ENCODE data around the gene A4GNT.
A peak's percentile ranks its signal among the peaks of the same experiment; 100 is the strongest.
"Not testable (repeated sequence)": the region's sequence is repeated elsewhere in the genome, so short reads cannot be mapped to it uniquely, and the experiment has no call there.

The A4GNT gene

GRCh38 chr3:138118612-138119422 lies 13.4 kb downstream of the A4GNT start:
- DNase-seq, result peak; percentile 50

GRCh38 chr3:138114988-138115971 lies 16.9 kb downstream of the A4GNT start, which contains the start of gene DZIP1L:
Gene DZIP1L, minus strand, starts transcription at chr3:138115608. Its CDS starts 11,637 bp downstream, at chr3:138103971.
- DNase-seq, result peak; percentile 28

GRCh38 chr3:138114431-138114918 lies 17.7 kb downstream of the A4GNT start:
- DNase-seq, result no peak

- DNase-seq, result no peak
Measured at GRCh38 chr3:138113326-138113725, 18.9 kb downstream of the A4GNT start.

GRCh38 chr3:138112362-138112761 lies 19.8 kb downstream of the A4GNT start:
- no peak for DNase-seq

GRCh38 chr3:138105598-138105997 lies 26.6 kb downstream of the A4GNT start:
- no peak for DNase-seq

- no peak for DNase-seq
Measured at GRCh38 chr3:138103466-138103865, 28.7 kb downstream of the A4GNT start.

- not testable (repeated sequence) for DNase-seq
Measured at GRCh38 chr3:138101351-138101940, 30.7 kb downstream of the A4GNT start.

- DNase-seq, result no peak
Measured at GRCh38 chr3:138099417-138099816, 32.8 kb downstream of the A4GNT start.

- DNase-seq, result no peak
Measured at GRCh38 chr3:138097192-138098172, 34.7 kb downstream of the A4GNT start.

GRCh38 chr3:138093721-138094120 lies 38.5 kb downstream of the A4GNT start:
- no peak for DNase-seq

- no peak for DNase-seq
Measured at GRCh38 chr3:138092023-138092422, 40.2 kb downstream of the A4GNT start.

GRCh38 chr3:138089091-138089490 lies 43.1 kb downstream of the A4GNT start:
- no peak for DNase-seq

- DNase-seq, result not testable (repeated sequence)
Measured at GRCh38 chr3:138085745-138086144, 46.4 kb downstream of the A4GNT start.

- no peak for DNase-seq
Measured at GRCh38 chr3:138084196-138084595, 48.0 kb downstream of the A4GNT start.

GRCh38 chr3:138082992-138083386 lies 49.2 kb downstream of the A4GNT start:
- DNase-seq, result no peak

- DNase-seq, result no peak
Measured at GRCh38 chr3:138082085-138082991, 49.9 kb downstream of the A4GNT start.

- DNase-seq, result no peak
Measured at GRCh38 chr3:138081371-138082084, 50.7 kb downstream of the A4GNT start.

- no peak for DNase-seq
Measured at GRCh38 chr3:138079901-138080300, 52.3 kb downstream of the A4GNT start.

- DNase-seq, result no peak
Measured at GRCh38 chr3:138078901-138079344, 53.3 kb downstream of the A4GNT start.

All from stimulated activated CD4-positive, alpha-beta T cell treated with anti-CD3 and anti-CD28 coated beads, Interleukin-12 subunit alpha, Interleukin-12 subunit beta, amount 100 ng/mL, for 4 hours (primary cell).